Spleen (tissue), 7 donors: ENCODE data around the gene SEMA3G.

Experiments
- POLR2A ChIP-seq, 3 donors: fragments of 450-650 bp; IDR thresholded peaks; one replicate each; pipeline ENCODE4 v1.5.1; 2017; ENCODE audit warnings: antibody characterized with exemption in 3 of 3, mild to moderate bottlenecking in 1 of 3
- TF ChIP-seq, protein P1 (sequence below), 11 experiments: fragments of 200-600 bp in 7 of 11; fragments of 450-650 bp in 4 of 11; sonication (generic) in 4 of 11; IDR thresholded peaks in 8 of 11; conservative IDR thresholded peaks in 3 of 11; 1 replicate in 7 of 11; 2 replicates in 4 of 11; pipeline versions ENCODE4 v1.4.0 to v1.8.0; 2016 to 2021; ENCODE audit warnings: antibody characterized with exemption in 11 of 11, inconsistent platforms in 4 of 11, mild to moderate bottlenecking in 1 of 11
- donor health status: DM: no; HTN: no; CAD: no; lungs with moderate emphysema.
- donor health status: DM: no; HTN: no; CAD: no.
- donor health status: DM: no; HTN: no; CAD: no.

DNA sequence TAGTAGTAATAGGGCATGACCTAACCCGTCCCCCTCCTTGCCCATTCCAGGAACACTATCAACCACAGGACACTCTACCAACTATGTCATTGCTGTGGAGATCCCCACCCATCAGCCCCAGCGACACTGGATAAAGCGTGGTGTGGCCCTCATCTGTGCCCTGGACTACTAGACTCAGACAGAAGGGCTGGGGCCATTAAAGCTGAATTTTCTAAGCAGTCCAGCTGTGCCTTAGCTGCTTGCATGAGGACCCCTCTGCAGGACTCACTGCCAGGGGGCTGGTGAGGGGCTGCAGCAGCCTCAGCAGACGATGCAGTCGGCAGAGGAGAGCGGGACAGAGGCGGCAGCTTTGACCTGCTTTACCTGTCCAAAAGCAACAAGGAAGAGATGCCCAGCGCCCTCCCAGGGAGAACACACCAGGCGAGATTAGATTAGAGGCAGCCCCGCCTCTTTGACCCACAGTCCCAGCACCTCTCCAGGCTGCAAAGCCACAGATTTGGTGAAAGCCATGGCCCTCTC is 44.6 kb downstream of the SEMA3G start:
- TF ChIP-seq, protein P1, sequence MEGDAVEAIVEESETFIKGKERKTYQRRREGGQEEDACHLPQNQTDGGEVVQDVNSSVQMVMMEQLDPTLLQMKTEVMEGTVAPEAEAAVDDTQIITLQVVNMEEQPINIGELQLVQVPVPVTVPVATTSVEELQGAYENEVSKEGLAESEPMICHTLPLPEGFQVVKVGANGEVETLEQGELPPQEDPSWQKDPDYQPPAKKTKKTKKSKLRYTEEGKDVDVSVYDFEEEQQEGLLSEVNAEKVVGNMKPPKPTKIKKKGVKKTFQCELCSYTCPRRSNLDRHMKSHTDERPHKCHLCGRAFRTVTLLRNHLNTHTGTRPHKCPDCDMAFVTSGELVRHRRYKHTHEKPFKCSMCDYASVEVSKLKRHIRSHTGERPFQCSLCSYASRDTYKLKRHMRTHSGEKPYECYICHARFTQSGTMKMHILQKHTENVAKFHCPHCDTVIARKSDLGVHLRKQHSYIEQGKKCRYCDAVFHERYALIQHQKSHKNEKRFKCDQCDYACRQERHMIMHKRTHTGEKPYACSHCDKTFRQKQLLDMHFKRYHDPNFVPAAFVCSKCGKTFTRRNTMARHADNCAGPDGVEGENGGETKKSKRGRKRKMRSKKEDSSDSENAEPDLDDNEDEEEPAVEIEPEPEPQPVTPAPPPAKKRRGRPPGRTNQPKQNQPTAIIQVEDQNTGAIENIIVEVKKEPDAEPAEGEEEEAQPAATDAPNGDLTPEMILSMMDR (IDR thresholded peaks at IDR 0.05 in 8 of 11, conservative IDR thresholded peaks at IDR 0.05 in 3 of 11) = no peak
- TF ChIP-seq POLR2A (IDR thresholded peaks at IDR 0.05) = no peak
